Activated T-cell treated with anti-CD3 and anti-CD28 coated beads, Interleukin-2, amount 50 U/mL, for 1 hour (primary cell): ENCODE data around the gene FCGR2B.
"Not testable (repeated sequence)": the region's sequence is repeated elsewhere in the genome, so short reads cannot be mapped to it uniquely, and the experiment has no call there.

Experiments used
- DNase-seq: peaks from one replicate; pipeline ENCODE4 v3.0.0-alpha.2; 2020

Gene FCGR2B

GRCh38 chr1:161706482-161707347 lies 43.8 kb downstream of the FCGR2B start, which contains the start of gene FCRLA:
TSS of gene FCRLA (plus strand) at chr1:161707229. CDS start at chr1:161707265, 36 bp downstream.
- no peak for DNase-seq

GRCh38 chr1:161707503-161707902 lies 44.6 kb downstream of the FCGR2B start:
- no peak for DNase-seq

GRCh38 chr1:161709373-161709772 lies 46.4 kb downstream of the FCGR2B start:
- DNase-seq: no peak

DNA sequence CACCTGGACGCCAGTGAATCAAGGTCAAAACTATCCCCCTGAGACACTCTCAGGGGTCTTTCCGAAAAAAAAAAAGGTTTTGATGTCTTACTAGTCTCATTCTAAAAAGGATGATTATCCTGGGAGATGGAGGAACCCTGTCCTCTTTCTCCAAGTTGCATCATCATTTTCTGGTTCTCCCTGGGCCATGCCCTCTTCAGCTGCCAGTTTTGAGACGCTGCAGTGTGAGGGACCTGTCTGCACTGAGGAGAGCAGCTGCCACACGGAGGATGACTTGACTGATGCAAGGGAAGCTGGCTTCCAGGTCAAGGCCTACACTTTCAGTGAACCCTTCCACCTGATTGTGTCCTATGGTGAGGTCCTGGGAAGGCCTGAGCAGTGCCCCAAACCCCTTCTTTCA lies 47.6 kb downstream of the FCGR2B start:
- DNase-seq: no peak

- no peak for DNase-seq
Measured at GRCh38 chr1:161718559-161719324, 55.8 kb downstream of the FCGR2B start.

DNA sequence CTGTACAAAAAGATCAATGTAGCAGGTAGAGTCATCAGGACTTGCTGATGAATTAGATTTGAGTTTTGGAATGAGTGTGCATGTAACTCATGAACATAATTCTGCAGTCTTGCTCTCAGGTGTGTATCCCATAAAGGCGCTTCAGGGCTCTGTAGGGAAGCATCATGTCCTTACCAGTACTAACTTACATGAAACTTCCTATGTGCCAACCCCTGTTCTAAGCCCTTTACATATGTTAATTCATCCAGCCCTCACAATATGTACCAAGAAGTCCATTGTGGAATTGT lies 56.3 kb downstream of the FCGR2B start:
- DNase-seq: no peak

- no peak for DNase-seq
Measured at GRCh38 chr1:161720422-161720821, 57.5 kb downstream of the FCGR2B start.

- DNase-seq: no peak
Measured at GRCh38 chr1:161720956-161721737, 58.2 kb downstream of the FCGR2B start, which contains the start of gene FCRLB. TSS of gene FCRLB (plus strand) at chr1:161721544. CDS start at chr1:161722673, 1,129 bp downstream.

GRCh38 chr1:161721738-161722343 lies 58.9 kb downstream of the FCGR2B start:
- DNase-seq: no peak

DNA sequence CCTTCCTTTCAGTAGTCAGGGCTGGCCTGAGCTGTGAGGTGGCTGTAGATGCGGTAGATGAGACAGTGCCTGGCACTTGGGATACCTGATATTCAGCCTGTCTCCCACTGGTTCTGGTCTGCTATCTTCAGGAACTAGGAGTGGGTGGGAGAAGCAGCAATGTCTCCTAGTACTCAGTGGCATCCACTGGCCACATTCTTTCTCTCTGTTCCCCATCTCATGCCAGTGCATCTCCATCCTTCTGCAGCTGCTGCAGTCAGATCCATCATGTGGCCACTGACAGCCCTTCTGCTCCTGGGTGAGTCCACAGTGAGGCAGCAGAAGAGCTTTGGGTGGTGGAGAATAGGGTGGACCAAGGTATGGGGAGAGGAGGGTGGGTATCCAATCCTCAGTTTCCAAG lies 59.5 kb downstream of the FCGR2B start:
- DNase-seq: no peak

DNA sequence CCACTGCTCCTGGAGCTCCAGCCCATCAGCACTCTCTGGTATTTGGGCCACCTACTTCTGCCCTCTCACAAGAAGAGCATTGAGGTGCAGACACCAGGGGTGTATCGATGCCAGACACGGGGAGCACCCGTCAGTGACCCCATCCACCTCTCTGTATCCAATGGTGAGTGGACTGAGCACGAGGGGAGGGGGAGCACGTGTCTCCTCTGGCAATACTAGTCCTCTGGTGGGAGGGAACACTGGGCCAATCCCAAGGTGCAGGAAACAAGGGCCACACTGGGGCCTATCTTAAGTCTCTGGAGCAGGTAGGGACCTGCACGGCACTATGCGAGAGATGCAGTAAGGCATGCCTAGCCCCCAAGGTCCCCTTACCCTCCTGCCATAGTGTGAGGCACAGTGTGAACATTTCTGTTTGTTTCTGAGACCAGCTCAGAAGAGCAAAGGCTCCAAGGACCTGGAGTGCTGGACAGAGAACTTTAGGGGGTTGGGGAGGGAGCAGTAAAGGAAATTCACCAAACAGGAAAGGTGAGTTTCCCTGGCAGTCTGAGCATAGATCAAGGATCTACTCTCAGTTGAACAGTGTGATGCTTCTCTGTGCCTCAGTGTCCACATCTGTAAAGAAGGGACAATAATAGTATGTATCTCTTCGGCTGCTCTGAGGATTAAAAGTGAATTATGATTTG lies 60.7 kb downstream of the FCGR2B start:
- no peak for DNase-seq

DNA sequence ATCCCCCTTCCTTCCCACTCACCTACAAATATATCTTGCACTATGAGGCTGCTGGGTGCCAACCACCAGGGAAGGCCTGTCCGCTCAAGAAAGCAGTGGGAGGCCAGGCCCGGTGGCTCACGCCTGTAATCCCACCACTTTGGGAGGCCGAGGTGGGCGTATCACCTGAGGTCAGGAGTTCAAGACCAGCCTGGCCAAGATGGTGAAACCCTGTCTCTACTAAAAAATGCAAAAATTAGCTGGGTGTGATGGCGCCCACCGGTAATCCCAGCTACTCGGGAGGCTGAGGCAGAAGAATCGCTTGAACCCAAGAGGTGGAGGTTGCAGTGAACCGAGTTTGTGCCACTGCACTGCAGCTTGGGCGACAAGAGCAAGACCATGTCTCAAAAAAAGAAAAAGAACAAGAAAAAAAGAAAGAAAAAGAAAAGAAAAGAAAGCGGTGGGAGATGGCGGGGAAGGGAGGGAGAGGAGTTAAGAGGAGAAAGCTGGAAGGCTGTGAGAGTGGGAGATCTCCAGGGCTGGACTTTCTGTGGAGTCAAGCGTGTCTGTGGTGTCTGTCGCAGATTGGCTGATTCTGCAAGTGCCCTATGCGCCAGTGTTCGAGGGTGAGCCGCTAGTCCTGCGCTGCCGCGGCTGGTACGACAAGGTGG lies 62.4 kb downstream of the FCGR2B start:
- DNase-seq: not testable (repeated sequence)

GRCh38 chr1:161725908-161726472 lies 63.0 kb downstream of the FCGR2B start:
- DNase-seq: peak; percentile 56

DNA sequence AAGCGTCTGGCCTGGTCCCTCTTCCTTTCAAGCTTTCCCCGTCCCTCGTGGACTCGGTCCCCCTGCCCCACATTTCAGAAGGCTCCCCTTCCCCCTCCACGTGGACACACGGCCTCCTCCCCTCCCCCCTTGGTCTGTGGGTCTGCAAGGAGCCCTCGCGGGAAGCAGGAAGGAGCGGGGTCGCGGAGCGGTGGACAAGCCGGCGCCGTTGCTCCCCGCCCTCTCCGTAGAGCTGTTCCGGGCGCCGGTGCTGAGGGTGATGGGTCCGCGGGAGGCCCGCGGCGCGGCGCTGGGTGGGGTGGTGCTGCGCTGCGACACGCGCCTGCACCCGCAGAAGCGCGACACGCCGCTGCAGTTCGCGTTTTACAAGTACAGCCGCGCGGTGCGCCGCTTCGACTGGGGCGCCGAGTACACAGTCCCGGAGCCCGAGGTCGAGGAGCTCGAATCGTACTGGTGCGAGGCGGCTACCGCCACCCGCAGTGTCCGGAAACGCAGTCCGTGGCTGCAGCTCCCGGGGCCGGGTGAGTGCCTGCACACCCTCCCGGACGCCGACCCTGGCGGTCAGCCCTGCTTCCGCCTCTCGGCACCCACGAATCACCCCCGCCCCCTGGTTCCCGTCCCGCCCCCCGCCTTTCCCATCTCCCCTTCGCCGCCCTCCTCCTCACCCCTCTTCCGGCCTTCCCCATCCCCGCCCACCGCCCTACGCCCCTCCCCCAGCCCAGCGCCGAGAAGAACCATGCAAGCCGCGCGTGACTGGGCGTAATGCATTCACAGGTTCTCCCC lies 63.7 kb downstream of the FCGR2B start:
- peak; percentile 73 for DNase-seq

- DNase-seq: no peak
Measured at GRCh38 chr1:161727256-161727924, 64.4 kb downstream of the FCGR2B start.
